Stomach (tissue), 9 donors: ENCODE results near the gene VAMP8. TPM values are rescaled to one million over a fixed set of nuclear protein-coding genes. Genes with fewer than 3 reads are reported as not detected.
A peak's percentile ranks its signal among the peaks of the same experiment; 100 is the strongest.

ENCODE experiments used
- DNase-seq, 2 donors: peaks; one replicate each; pipeline versions ENCODE4 v3.0.0 to v3.0.0-alpha.2; 2013 to 2019
- H3K27ac ChIP-seq, 5 donors: fragments of 200-600 bp in 4 of 5; sonication (generic) in 4 of 5; one replicate each; pipeline ENCODE4 v1.5.1; 2013 to 2019; ENCODE audit warnings: mild to moderate bottlenecking in 1 of 5, moderate library complexity in 1 of 5
- H3K27me3 ChIP-seq, 3 donors: fragments of 200-600 bp; sonication (generic); one replicate each; pipeline ENCODE4 v1.5.1; 2017 to 2019; ENCODE audit warnings: mixed run types in 1 of 3
- H3K36me3 ChIP-seq, 4 donors: fragments of 200-600 bp; sonication (generic); 1 replicate in 3 of 4; 2 replicates in 1 of 4; pipeline ENCODE4 v1.5.1; 2016 to 2019
- H3K4me1 ChIP-seq, 4 donors: fragments of 200-600 bp; sonication (generic); one replicate each; pipeline ENCODE4 v1.5.1; 2016 to 2019
- H3K4me3 ChIP-seq, 4 donors: fragments of 200-600 bp; sonication (generic) in 3 of 4; one replicate each; pipeline ENCODE4 v1.5.1; 2016 to 2019; ENCODE audit warnings: mild to moderate bottlenecking in 1 of 4
- H3K9me3 ChIP-seq, 4 donors: fragments of 200-600 bp; sonication (generic); one replicate each; pipeline ENCODE4 v1.5.1; 2016 to 2019
- EP300 ChIP-seq: sonication (generic); formaldehyde crosslinking; IDR thresholded peaks from one replicate; pipeline ENCODE4 v1.6.1; 2017; ENCODE audit warnings: antibody characterized with exemption
- POLR2A ChIP-seq, 4 donors: fragments of 450-650 bp; IDR thresholded peaks; one replicate each; pipeline ENCODE4 v1.6.1; 2016; ENCODE audit warnings: antibody characterized with exemption in 4 of 4, control low read depth in 2 of 4, mild to moderate bottlenecking in 1 of 4, moderate library complexity in 1 of 4
- POLR2AphosphoS5 ChIP-seq, 3 donors: sonication (generic); formaldehyde crosslinking; IDR thresholded peaks; one replicate each; pipeline ENCODE4 v1.6.1; 2016; ENCODE audit warnings: antibody characterized with exemption in 3 of 3
- WGBS, 5 donors: extraction: QIAGEN DNeasy Blood & Tissue Kit in 3 of 5; methylation state at CpG; one replicate each; pipeline versions ENCODE4 v1.1.5 to v1.1.7; 2013 to 2018; 5-methylcytosine and 5-hydroxymethylcytosine counted together
- intact Hi-C: fragments of 100-400 bp; cut with DNase I; formaldehyde crosslinking; loops from one replicate; pipeline ENCODE4 v1.15.1; 2023; ENCODE audit warnings: low total_unique reads
- polyA plus RNA-seq, 3 donors: library from polyadenylated mRNA; stranded (reverse); fragments of 200-250 nt; gene quantifications; one replicate each; pipeline ENCODE4 v1.2.3, GENCODE V29; 2013
- total RNA-seq, 5 donors: library from RNA; depleted of rRNA; stranded (reverse); fragments of >200 nt; gene quantifications; one replicate each; pipeline versions ENCODE4 v1.1.0 to v1.2.3, GENCODE V29; 2014 to 2016
- TF ChIP-seq, protein P1 (sequence below), 7 experiments: fragments of 450-650 bp in 4 of 7; fragments of 200-600 bp in 3 of 7; sonication (generic) in 3 of 7; IDR thresholded peaks; one replicate each; pipeline ENCODE4 v1.5.1; 2016 to 2019; ENCODE audit warnings: antibody characterized with exemption in 7 of 7, control low read depth in 2 of 7, mild to moderate bottlenecking in 1 of 7
- donor health status: healthy with polysubstance abuse.
- donor health status: Bipolar disorder and iron deficiency.
- donor health status: healthy.

The VAMP8 gene
- total and polyA plus RNA-seq, 8 donors, result 2.2 to 568 (median 191) TPM; not detected in 1

DNA sequence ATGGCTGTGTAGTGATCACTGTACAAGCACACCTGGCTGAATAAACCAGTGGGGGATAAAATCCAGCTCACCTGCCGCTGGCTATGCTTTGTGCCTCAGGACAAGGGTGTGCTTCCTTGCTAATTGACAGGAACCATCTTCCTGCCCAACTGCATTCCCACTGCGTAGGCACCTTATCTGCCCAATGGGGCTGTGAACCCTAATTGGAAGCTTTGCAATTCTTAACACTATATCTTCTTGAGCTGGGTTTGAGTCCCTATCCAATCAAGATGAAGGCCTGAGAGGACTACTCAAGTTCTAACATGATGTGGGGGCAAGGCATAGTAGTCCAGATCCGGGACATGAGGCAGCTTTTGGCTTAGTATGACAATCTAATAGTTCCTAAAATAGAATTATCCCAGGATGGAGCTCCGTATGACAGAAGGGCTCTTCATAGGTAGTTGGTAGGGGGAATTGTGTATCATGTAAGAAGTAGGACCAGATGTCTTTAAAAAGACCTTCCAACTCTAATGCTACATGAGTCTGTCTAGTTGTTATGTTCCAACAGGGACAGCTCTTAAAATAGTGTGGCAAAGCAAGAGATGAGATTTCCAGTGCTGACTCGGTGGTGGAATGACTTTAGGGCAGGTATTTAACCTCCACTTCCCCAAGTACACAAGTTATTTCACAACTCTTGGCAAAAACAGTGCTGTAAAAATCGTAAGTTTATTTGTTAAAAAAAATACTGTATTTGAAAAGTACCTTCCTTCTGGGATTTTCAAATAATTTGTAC lies 27.4 kb downstream of the VAMP8 start:
- 44 to 56% (median 50%) methylated on average over 6 of the region's 6 CpGs for WGBS, 5 donors
- Histone ChIP-seq H3K4me1 (peaks cover 64 to 90% (median 81%) of the 10 kb centered on the region in 4 donors), H3K36me3 (peaks cover 9 to 46% (median 31%) of the 10 kb centered on the region in 4 donors), H3K27me3 (no peaks in the 10 kb centered on the region), H3K4me3 (peak overlapping the region in 3 of 4 donors; percentile 82 to 83 (median 82)), H3K27ac (peak overlapping the region in 4 of 5 donors; percentile 83 to 94 (median 90)), H3K9me3 (no peaks in the 10 kb centered on the region)
- TF ChIP-seq POLR2AphosphoS5 (IDR thresholded peaks at IDR 0.05) (peak in 1 of 3 donors; percentile 5), POLR2A (IDR thresholded peaks at IDR 0.05) (no peak), EP300 (no peak)
- TF ChIP-seq, protein P1, sequence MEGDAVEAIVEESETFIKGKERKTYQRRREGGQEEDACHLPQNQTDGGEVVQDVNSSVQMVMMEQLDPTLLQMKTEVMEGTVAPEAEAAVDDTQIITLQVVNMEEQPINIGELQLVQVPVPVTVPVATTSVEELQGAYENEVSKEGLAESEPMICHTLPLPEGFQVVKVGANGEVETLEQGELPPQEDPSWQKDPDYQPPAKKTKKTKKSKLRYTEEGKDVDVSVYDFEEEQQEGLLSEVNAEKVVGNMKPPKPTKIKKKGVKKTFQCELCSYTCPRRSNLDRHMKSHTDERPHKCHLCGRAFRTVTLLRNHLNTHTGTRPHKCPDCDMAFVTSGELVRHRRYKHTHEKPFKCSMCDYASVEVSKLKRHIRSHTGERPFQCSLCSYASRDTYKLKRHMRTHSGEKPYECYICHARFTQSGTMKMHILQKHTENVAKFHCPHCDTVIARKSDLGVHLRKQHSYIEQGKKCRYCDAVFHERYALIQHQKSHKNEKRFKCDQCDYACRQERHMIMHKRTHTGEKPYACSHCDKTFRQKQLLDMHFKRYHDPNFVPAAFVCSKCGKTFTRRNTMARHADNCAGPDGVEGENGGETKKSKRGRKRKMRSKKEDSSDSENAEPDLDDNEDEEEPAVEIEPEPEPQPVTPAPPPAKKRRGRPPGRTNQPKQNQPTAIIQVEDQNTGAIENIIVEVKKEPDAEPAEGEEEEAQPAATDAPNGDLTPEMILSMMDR (IDR thresholded peaks at IDR 0.05), result no peak
- DNase-seq, result no peak
- intact Hi-C loops, result no loop called here

DNA sequence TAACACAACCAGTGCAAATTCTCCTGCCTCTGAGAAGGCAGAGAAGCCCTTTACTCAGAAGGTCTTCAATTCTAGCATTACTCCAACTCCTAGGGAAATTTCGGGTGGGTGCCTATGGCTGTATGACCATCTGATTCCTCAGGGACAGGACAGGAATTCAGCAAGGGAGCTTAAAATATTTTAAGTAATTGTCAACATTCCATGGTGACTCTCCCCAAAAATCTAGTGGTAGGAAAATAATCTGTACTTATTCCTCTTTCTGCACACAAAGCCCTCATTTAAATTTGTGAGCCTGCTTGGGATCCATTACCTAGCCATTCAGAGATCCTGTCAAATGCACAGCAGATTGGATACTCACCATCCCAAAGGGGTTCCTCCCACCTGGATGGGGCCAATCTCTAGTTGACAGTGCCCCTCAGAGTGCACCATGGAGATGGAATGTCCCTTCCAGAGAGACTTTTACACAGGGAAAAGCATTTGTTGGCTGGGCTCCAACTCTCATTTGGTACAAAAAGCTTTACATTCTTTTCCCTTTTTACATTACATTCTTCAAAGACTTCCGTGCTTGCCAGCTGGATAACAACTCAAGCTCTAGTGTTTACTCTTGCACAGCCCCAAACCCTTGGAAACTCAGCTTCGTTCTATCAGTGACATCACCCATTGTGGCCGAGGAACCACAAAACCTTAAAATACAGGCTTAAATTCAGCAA lies 28.2 kb downstream of the VAMP8 start:
- intact Hi-C loops, result no loop called here
- H3K36me3 ChIP-seq, result peaks cover 9 to 38% (median 23%) of the 10 kb centered on the region in 4 donors
- peak overlapping the region; percentile 46 to 94 (median 88) for H3K27ac ChIP-seq
- TF ChIP-seq POLR2AphosphoS5 (IDR thresholded peaks at IDR 0.05), result no peak
- no peak for TF ChIP-seq EP300
- TF ChIP-seq POLR2A (IDR thresholded peaks at IDR 0.05), result no peak
- TF ChIP-seq, protein P1 (IDR thresholded peaks at IDR 0.05), result no peak
- H3K4me3 ChIP-seq, result no peak overlapping the region
- no peaks in the 10 kb centered on the region for H3K27me3 ChIP-seq
- DNase-seq, result peak in 1 of 2 donors; percentile 81
- H3K9me3 ChIP-seq, result no peaks in the 10 kb centered on the region
- WGBS, 5 donors, result 21 to 39% (median 23%) methylated on average over 4 of the region's 4 CpGs
- H3K4me1 ChIP-seq, result peaks cover 72 to 90% (median 84%) of the 10 kb centered on the region in 4 donors

- Histone ChIP-seq H3K4me3 (no peak overlapping the region), H3K9me3 (no peaks in the 10 kb centered on the region), H3K27me3 (no peaks in the 10 kb centered on the region), H3K4me1 (peaks cover 71 to 90% (median 84%) of the 10 kb centered on the region in 4 donors), H3K27ac (peak overlapping the region; percentile 46 to 94 (median 88)), H3K36me3 (peaks cover 9 to 33% (median 21%) of the 10 kb centered on the region in 4 donors)
- TF ChIP-seq POLR2AphosphoS5 (IDR thresholded peaks at IDR 0.05) (no peak), EP300 (no peak), POLR2A (IDR thresholded peaks at IDR 0.05) (no peak)
- TF ChIP-seq, protein P1 (IDR thresholded peaks at IDR 0.05), result no peak
- intact Hi-C loops, result no loop called here
- DNase-seq, result no peak
- WGBS, 5 donors, result 49 to 73% (median 52%) methylated on average over 7 of the region's 7 CpGs
Measured at GRCh38 chr2:85606116-85606455, 28.7 kb downstream of the VAMP8 start.

- intact Hi-C loops, result no loop called here
- no peaks in the 10 kb centered on the region for H3K9me3 ChIP-seq
- peaks cover 9 to 33% (median 21%) of the 10 kb centered on the region in 4 donors for H3K36me3 ChIP-seq
- H3K4me3 ChIP-seq, result peak overlapping the region in 1 of 4 donors; percentile 2
- DNase-seq, result no peak
- peaks cover 67 to 88% (median 83%) of the 10 kb centered on the region in 4 donors for H3K4me1 ChIP-seq
- H3K27ac ChIP-seq, result peak overlapping the region; percentile 60 to 94 (median 88)
- WGBS, 5 donors, result 39 to 64% (median 46%) methylated on average over 9 of the region's 9 CpGs
- H3K27me3 ChIP-seq, result no peaks in the 10 kb centered on the region
- TF ChIP-seq POLR2AphosphoS5 (IDR thresholded peaks at IDR 0.05) (no peak), POLR2A (IDR thresholded peaks at IDR 0.05) (no peak), EP300 (no peak)
- TF ChIP-seq, protein P1 (IDR thresholded peaks at IDR 0.05), result no peak
Measured at GRCh38 chr2:85607268-85608215, 30.2 kb downstream of the VAMP8 start.
